Uterus (tissue), 4 donors: ENCODE results near the gene LIMK2. TPM values are rescaled to one million over a fixed set of nuclear protein-coding genes. Genes with fewer than 3 reads are reported as not detected.

Source experiments
- DNase-seq, 2 donors: peaks; one replicate each; pipeline ENCODE4 v3.0.0-alpha.2; 2019 to 2020
- H3K27ac ChIP-seq, 2 donors: fragments of 200-600 bp; sonication (generic); 1 replicate in 1 of 2; 2 replicates in 1 of 2; pipeline ENCODE4 v1.5.1; 2016 to 2018
- H3K27me3 ChIP-seq, 2 donors: fragments of 200-600 bp; sonication (generic); one replicate each; pipeline ENCODE4 v1.5.1; 2018 to 2019; ENCODE audit warnings: control low read depth in 1 of 2
- H3K36me3 ChIP-seq, 2 donors: fragments of 200-600 bp; sonication (generic); one replicate each; pipeline ENCODE4 v1.5.1; 2019; ENCODE audit warnings: control low read depth in 1 of 2
- H3K4me1 ChIP-seq, 2 donors: fragments of 200-600 bp; sonication (generic); one replicate each; pipeline ENCODE4 v1.5.1; 2018 to 2019; ENCODE audit warnings: control low read depth in 1 of 2
- H3K4me3 ChIP-seq, 2 donors: fragments of 200-600 bp; sonication (generic); 1 replicate in 1 of 2; 2 replicates in 1 of 2; pipeline ENCODE4 v1.5.1; 2018 to 2019; ENCODE audit warnings: mild to moderate bottlenecking in 1 of 2
- H3K9me3 ChIP-seq, 2 donors: fragments of 200-600 bp; sonication (generic); one replicate each; pipeline ENCODE4 v1.5.1; 2019; ENCODE audit warnings: control low read depth in 1 of 2
- CTCF ChIP-seq, 4 experiments: fragments of 200-600 bp in 2 of 4; fragments of 450-650 bp in 2 of 4; sonication (generic) in 2 of 4; IDR thresholded peaks; one replicate each; pipeline ENCODE4 v1.5.1; 2016 to 2019; ENCODE audit warnings: antibody characterized with exemption in 4 of 4, mild to moderate bottlenecking in 2 of 4, moderate library complexity in 1 of 4
- POLR2A ChIP-seq, 2 donors: fragments of 450-650 bp; IDR thresholded peaks; one replicate each; pipeline ENCODE4 v1.6.1; 2016; ENCODE audit warnings: antibody characterized with exemption in 2 of 2, mild to moderate bottlenecking in 1 of 2, moderate library complexity in 1 of 2
- intact Hi-C: fragments of 100-400 bp; cut with DNase I; formaldehyde crosslinking; loops from one replicate; pipeline ENCODE4 v1.15.1; 2023; ENCODE audit warnings: low total_unique reads
- total RNA-seq, 4 donors: library from RNA; depleted of rRNA in 3 of 4; stranded (reverse); fragments of >200 nt in 3 of 4; gene quantifications; one replicate each; pipeline versions ENCODE4 v1.1.0 to v1.2.4, GENCODE V29; 2014 to 2023
- donor health status: DM: yes; HTN: yes; CAD: no.

Gene LIMK2
- total RNA-seq, 4 donors from 2014 or later = 7.2 to 52.0 (median 22.1) TPM

GRCh38 chr22:31227186-31227585 is 15.1 kb downstream of the LIMK2 start:
- Histone ChIP-seq H3K4me1 (no peaks in the 10 kb centered on the region), H3K27ac (no peak overlapping the region), H3K4me3 (no peak overlapping the region), H3K27me3 (no peaks in the 10 kb centered on the region), H3K9me3 (no peaks in the 10 kb centered on the region), H3K36me3 (no peaks in the 10 kb centered on the region)
- no peak for DNase-seq
- TF ChIP-seq CTCF (IDR thresholded peaks at IDR 0.05) = no peak
- TF ChIP-seq POLR2A (IDR thresholded peaks at IDR 0.05) = no peak
- intact Hi-C loops = no loop called here

- peak overlapping the region; percentile 56 to 75 for H3K27ac ChIP-seq
- peak; percentile 53 to 63 for DNase-seq
- no peaks in the 10 kb centered on the region for H3K27me3 ChIP-seq
- H3K9me3 ChIP-seq = no peaks in the 10 kb centered on the region
- H3K4me1 ChIP-seq = no peaks in the 10 kb centered on the region
- H3K36me3 ChIP-seq = no peaks in the 10 kb centered on the region
- TF ChIP-seq POLR2A (IDR thresholded peaks at IDR 0.05) = no peak
- intact Hi-C loops = no loop called here
- no peak overlapping the region for H3K4me3 ChIP-seq
These were observed 17.4 kb downstream of the LIMK2 start for GRCh38 chr22:31229402-31230079.

GRCh38 chr22:31230155-31230870 is 18.2 kb downstream of the LIMK2 start:
- no peaks in the 10 kb centered on the region for H3K4me1 ChIP-seq
- TF ChIP-seq POLR2A (IDR thresholded peaks at IDR 0.05) (no peak), CTCF (IDR thresholded peaks at IDR 0.05) (no peak)

GRCh38 chr22:31230871-31231621 is 18.9 kb downstream of the LIMK2 start:
- no peaks in the 10 kb centered on the region for H3K9me3 ChIP-seq
- intact Hi-C loops = no loop called here
- no peaks in the 10 kb centered on the region for H3K27me3 ChIP-seq
- no peaks in the 10 kb centered on the region for H3K36me3 ChIP-seq
- peak in 1 of 2 donors; percentile 44 for DNase-seq
- H3K4me3 ChIP-seq = no peak overlapping the region
- peak; percentile 34 to 70 (median 51) for TF ChIP-seq CTCF (IDR thresholded peaks at IDR 0.05)
- TF ChIP-seq POLR2A (IDR thresholded peaks at IDR 0.05) = no peak
- H3K4me1 ChIP-seq = no peaks in the 10 kb centered on the region
- peak overlapping the region; percentile 50 to 75 for H3K27ac ChIP-seq

More at GRCh38 chr22:31230155-31230870, 18.2 kb downstream of the LIMK2 start:
- Histone ChIP-seq H3K27ac (peak overlapping the region; percentile 56 to 75), H3K4me3 (no peak overlapping the region), H3K27me3 (no peaks in the 10 kb centered on the region), H3K36me3 (no peaks in the 10 kb centered on the region), H3K9me3 (no peaks in the 10 kb centered on the region)
- no peak for DNase-seq
- intact Hi-C loops = no loop called here

- H3K27ac ChIP-seq = no peak overlapping the region
- no peaks in the 10 kb centered on the region for H3K36me3 ChIP-seq
- TF ChIP-seq CTCF (IDR thresholded peaks at IDR 0.05) (no peak), POLR2A (IDR thresholded peaks at IDR 0.05) (no peak)
- no peaks in the 10 kb centered on the region for H3K4me1 ChIP-seq
- no peaks in the 10 kb centered on the region for H3K27me3 ChIP-seq
- H3K9me3 ChIP-seq = no peaks in the 10 kb centered on the region
- H3K4me3 ChIP-seq = no peak overlapping the region
- intact Hi-C loops = no loop called here
- no peak for DNase-seq
These were observed 20.9 kb downstream of the LIMK2 start for GRCh38 chr22:31233001-31233400.
